Inferior parietal cortex (tissue), 1 donor: ENCODE measurements around the gene MAP10.

Experiments
- DNase-seq: peaks from one replicate; pipeline ENCODE4 v3.0.0-alpha.2; 2016; ENCODE audit errors: extremely low spot score

Gene MAP10

GRCh38 chr1:232856541-232856940, 51.3 kb downstream of the MAP10 start:
- DNase-seq, result no peak
